CMK (cell line): ENCODE results near the gene BRCC3.
A peak's percentile ranks its signal among the peaks of the same experiment; 100 is the strongest.

ENCODE experiments used
- DNase-seq: peaks from one replicate; pipeline ENCODE4 v3.0.0-alpha.2; 2010; ENCODE audit warnings: low read depth

BRCC3 gene

DNA sequence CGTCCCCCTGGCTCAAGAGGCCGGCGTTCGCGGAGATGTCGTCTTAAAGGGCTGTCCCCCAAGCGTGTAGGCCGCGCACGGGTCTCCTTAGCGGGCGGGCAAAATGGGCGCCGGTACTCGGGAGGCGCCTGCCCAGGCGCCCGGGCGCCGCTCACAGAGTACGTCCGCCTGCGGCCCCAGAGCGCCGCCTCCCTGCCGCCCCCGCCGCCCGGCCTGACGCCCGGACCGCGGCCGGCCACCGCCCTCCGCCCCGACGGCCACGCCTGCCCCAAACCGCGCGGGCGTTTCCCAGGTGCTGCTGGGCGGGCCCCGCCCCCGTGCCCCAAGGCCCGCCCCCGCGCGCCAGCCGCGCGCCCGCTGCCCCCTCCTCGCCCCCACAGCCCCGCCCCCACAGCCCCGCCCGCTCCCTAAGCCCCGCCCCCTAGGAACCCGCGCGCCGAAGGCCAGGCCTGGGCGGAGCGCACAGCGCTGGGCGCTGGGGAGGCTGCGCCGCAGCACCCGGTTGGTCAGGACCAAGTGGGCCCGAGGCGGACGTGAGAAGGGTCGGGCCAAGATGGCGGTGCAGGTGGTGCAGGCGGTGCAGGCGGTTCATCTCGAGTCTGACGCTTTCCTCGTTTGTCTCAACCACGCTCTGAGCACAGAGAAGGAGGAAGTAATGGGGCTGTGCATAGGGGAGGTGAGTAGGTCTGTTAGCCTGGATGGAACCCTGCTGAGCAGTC is at the start of gene BRCC3, which contains the start of the genes CMC4 and MTCP1:
Gene BRCC3 (plus strand): TSS at position 534 of the 719 bp plus-strand sequence. CDS start 20 bp downstream, at position 554.
Gene CMC4 (minus strand): TSS at position 162 of the 719 bp plus-strand sequence. CDS start 7,113 bp downstream, outside the sequence.
Gene MTCP1 (minus strand): TSS at position 162 of the 719 bp plus-strand sequence. CDS start 5,126 bp downstream, outside the sequence.
- peak; percentile 72 for DNase-seq

- no peak for DNase-seq
Measured at GRCh38 chrX:155022585-155022984, 48.7 kb upstream of the BRCC3 start, which contains the start of gene F8. Gene F8, minus strand, starts transcription at chrX:155022723. Its CDS starts 171 bp downstream, at chrX:155022552.

GRCh38 chrX:155023907-155024833 is 47.1 kb upstream of the BRCC3 start:
- DNase-seq, result no peak

- DNase-seq, result no peak
Measured at GRCh38 chrX:155026420-155026726, 44.9 kb upstream of the BRCC3 start.

DNA sequence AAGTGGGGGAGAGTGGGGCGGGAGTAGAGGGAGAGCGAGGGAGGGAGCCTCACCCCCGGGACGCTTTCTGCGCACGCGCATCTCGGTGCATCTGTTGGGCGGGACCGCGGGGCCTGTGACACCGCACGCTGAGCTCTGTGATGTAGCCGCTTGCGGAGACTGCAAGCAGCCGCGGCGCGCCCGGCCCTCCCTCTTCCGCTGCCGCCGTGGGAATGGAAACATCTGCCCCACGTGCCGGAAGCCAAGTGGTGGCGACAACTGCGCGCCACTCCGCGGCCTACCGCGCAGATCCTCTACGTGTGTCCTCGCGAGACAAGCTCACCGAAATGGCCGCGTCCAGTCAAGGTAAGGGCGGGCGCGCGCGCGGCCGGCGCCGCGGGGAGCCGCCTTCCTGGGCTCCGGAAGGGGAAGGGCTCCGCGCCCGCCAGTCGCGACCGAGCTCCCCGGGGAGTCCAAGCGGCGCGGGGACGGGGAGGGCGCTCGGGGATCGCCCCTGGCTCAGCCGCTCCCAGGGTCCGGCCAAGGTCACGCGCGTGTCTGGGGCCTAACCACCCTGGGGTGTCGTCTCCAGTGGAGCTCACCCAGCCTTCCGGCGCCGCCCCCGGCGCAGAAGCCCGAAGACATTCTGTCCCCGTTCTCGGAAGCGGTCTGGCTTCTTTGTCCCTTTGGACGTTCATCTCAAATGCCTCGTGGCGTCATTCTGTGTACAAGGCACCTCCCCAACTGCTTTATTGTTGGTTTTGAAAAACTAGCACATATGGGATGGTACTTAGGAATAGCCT is 44.4 kb upstream of the BRCC3 start, which contains the start of gene FUNDC2:
Gene FUNDC2 (plus strand): TSS at position 118 of the 782 bp plus-strand sequence. CDS start 95 bp downstream, at position 213.
- DNase-seq, result peak; percentile 87

DNA sequence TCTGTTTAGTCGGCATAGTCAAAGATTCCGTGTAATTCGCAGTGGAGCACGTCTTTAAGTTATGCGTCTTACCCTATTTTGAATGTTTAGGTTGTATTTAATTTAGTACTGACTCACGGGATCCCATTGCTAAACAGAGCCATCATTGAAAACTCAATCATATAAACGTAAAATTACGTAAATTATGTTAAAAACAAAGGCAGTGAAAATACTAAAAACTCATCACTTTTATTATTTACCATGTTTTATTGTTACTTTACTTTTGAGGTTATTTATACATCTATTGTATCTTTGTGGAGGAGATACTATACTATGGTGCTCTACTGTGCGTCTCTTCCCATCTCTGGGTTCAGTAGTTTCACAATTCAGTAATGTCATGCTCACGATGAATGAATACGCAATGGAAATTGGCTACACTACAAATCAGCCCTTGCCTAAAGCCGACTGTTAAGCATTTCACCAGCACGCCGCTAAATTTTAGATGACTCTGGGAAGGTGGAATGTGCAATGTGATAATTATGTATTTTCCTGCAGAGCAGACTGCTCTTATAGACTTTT is 43.7 kb upstream of the BRCC3 start:
- DNase-seq, result no peak

DNA sequence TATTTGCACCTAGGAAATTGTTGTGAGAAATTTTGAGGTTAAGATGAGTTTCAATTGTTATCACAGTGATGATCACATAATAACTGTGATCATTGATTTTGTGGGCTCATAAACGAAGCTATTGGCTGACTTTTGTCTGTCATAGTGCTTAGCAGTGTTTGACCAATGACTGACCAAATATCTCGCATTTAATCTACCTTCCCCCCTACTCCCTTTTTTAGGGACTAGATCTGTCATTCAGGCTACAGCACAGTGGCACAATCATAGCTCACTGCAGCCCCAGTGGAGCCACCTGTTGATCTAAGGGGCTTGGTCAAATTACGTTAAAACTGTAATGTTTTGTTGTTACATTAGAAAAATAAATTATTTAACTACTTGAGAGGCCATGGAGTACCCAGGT is 43.2 kb upstream of the BRCC3 start:
- no peak for DNase-seq

DNA sequence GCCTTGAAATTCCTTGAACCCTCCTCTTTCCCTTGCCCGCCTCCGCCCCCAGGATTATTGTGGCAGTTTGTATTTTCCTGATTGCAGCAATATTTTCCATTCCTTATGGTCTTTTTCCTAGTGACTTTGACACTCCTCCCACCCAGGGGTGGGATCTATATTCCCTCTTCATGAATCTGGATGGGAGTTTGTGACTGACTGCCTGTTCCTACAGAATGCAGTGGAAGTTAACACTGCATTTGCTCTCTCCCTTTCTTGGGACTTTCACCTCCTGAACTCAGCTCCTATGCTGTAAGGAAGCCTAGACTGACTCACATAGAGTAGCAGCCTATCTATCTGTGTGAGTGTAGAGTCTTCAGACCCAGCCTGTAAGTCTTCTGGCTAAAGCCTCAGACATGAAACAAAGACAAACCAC is 42.4 kb upstream of the BRCC3 start:
- DNase-seq, result no peak

DNA sequence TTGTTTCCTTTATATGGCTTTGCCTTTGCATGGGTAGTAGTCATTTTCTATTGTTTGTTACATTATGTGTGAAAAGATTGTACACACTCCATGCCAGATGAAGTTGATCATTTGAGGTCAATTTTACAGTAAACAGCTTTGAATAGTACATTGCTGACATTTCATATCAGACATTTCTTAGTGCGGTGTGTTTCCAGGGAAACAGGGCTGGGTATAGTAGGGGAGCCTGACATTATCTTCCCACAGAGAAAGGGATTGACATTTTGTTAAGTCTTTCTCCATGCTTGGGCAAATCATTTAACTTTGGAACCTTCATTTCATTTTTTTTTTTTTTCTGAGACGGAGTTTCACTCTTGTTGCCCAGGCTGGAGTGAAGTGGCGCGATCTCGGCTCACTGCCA is 39.7 kb upstream of the BRCC3 start:
- DNase-seq, result no peak

DNA sequence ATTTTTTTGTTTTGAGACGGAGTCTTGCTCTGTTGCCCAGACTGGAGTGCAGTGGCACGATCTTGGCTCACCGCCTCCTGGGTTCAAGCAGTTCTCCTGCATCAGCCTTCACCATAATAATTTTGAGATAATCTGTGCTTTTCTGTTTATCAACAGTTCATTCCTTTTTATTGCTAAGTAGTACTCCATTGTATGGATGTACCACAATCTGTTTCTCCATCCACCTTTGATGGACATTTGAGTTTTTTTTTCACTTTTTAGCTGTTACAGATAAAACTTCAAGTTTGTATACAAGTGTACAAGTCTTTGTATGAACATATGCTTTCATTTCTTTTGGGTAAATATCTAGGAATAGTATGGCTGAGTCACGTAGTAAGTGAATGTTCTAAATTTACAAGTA is 35.6 kb upstream of the BRCC3 start:
- DNase-seq, result no peak

- no peak for DNase-seq
Measured at GRCh38 chrX:155046129-155046810, 25.0 kb upstream of the BRCC3 start.

DNA sequence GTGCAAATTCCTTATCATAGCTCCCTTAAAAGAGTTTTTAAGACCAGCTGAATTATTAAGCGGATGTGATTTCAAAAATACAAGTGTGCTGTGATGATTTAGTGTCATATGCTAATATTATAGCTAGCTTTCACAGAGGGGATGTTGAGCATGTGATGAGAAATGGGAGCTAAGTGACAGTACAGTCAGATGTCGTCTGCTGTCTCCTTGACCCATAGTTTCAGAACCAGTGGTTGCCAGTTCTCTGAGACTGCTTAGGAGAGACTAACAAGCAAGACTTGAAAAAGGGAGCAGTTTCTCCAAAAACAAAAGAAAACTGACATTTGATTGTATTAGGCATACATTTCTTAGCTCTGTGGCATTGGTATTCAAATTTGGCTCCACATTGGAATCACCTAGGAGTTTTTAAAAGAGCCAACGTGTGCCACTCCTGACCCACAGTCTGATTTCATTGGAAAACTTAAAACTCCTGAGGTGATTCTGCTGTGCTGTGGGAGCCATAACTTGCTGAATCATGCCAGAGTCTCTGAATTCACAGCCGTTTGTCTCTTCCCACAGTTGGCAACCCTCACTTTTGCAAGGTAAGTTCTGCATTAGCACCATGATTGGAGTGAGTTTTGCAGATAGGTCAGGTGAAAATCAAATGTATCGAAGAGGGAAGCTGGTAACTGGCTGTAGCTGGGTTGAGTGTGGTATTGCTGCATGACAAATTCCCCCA is 24.3 kb upstream of the BRCC3 start:
- no peak for DNase-seq

GRCh38 chrX:155048977-155049619 is 22.2 kb upstream of the BRCC3 start:
- no peak for DNase-seq

GRCh38 chrX:155052738-155053498 is 18.4 kb upstream of the BRCC3 start:
- no peak for DNase-seq

DNA sequence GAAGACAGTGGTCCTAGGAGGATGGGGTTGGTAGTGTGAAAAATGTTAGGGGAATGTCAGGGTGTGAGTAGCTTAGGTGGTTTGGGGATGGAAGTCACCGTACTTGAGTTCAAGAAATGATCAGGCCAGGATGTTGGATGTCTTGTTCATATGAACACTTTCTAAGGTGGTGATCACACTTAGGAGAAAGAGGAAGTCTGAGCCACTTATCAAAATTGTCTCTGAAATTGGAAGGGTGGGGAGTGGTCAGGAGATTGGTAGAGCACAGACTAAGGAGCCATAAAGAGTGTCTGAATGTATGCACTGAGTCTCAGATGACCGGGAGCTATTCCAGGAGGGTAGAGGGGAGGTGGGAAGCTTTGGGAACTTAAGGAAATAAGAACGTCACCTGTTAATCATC is 17.7 kb upstream of the BRCC3 start:
- DNase-seq, result no peak

DNA sequence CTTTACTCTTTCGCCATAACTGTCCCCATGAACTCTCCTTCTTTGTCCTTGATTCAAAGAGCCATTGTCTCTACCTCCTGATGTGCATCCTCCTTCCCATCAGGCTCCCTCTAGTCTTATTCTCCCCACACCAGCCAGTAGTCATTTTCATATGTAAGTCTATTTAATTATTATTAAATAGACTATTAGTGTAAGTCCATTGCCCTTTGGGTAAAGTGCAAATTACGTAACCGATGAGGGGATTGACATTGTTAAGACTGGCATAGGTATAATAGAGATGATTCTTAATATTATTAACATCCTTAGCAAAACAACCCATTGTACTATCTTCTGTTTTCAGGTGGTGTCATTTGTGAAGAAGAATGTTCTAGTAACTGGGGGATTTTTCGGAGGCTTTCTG is 17.1 kb upstream of the BRCC3 start:
- no peak for DNase-seq

DNA sequence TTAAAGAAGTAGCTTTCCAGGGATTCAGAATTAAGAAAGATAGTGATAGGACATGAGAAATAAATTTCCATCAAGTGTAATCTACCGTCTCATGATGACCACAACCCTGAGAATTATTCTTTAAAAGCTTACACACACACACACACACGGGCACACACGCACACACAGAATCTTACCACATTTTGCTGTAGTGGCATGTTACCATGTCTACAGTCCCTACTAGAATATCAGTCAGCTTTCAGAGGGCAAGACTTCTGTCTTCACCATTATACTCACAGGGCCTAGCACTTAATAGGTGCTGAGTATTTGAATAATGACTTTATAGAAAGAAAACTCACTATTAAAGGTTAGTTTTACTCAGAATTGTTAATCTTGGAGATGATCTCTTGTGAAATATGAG is 15.8 kb upstream of the BRCC3 start:
- no peak for DNase-seq

GRCh38 chrX:155056471-155056870 is 14.8 kb upstream of the BRCC3 start:
- DNase-seq, result no peak
